Activated T-cell treated with anti-CD3 and anti-CD28 coated beads for 4 hours (primary cell): Measurements from ENCODE around the gene FMNL3.
A peak's percentile ranks its signal among the peaks of the same experiment; 100 is the strongest.
"Not testable (repeated sequence)": the region's sequence is repeated elsewhere in the genome, so short reads cannot be mapped to it uniquely, and the experiment has no call there.

Experiments
- DNase-seq: peaks from one replicate; pipeline ENCODE4 v3.0.0-alpha.2; 2020

FMNL3 gene

GRCh38 chr12:49626836-49627235, 80.4 kb downstream of the FMNL3 start:
- no peak for DNase-seq

DNA sequence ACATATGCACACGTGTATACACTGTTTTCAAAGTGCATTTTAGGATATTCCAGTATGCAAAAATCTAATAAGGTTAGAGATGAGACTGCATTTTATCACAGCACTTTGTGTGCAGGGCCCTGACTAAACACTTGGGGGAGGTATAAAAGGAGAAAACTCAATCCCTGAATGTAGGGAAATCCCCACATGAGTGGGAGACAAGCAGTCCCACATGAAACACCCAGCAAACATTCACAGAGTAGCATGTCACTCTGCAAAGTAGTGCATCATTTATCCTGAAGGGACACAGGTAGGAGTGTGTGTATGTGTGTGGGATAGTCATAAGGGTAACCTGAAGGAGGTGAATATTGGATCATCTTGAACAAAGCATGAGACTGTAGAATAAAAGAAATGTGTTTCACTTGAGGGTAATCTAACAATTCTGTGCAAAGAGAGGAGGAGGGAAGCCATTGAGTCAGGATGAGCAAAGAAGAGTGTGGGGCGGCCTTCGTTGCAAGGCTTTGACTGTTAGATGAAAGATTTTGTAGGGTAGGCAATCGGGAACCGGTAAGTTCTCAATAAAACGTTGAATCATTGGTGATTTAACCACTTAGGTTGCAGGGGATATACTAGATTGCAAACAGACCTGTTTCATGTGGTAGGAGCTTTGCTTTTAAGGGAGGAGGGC, 80.9 kb downstream of the FMNL3 start:
- DNase-seq, result peak; percentile 27

DNA sequence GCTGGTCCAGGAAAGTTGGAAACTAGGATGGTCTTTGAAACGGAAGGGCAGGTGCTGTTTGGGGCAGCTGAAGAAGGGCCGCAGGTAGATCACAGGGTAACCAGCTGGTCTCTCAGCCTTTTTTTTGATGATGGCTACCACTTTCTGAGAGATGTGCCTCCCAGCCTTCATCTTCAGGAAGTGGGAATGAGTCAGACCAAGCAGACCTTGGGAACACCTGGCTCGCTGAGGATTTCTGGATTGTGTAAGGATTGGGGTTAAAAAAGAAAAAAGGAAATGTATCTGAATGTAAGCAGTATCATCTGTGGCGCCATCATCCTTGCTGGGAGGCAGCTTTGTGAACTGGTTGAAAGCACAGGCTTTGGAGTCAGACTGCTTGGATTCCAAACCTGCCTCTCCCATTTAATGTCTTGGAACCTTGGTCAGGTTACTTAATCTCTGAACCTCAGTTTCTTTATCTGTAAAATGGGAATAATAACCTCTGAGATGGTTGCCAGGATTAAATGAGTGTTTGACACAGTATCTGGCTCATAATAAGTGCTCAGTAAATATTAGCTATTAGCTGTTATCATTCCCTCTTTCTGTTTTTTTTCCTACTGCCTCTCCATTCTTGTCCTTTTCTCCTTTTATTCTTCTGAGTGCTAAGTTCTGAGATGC, 82.2 kb downstream of the FMNL3 start:
- no peak for DNase-seq

GRCh38 chr12:49623142-49623904, 83.9 kb downstream of the FMNL3 start, which contains the start of gene PRPF40B:
TSS of gene PRPF40B (plus strand) at chr12:49623561. CDS start at chr12:49623591, 30 bp downstream.
- peak; percentile 75 for DNase-seq

DNA sequence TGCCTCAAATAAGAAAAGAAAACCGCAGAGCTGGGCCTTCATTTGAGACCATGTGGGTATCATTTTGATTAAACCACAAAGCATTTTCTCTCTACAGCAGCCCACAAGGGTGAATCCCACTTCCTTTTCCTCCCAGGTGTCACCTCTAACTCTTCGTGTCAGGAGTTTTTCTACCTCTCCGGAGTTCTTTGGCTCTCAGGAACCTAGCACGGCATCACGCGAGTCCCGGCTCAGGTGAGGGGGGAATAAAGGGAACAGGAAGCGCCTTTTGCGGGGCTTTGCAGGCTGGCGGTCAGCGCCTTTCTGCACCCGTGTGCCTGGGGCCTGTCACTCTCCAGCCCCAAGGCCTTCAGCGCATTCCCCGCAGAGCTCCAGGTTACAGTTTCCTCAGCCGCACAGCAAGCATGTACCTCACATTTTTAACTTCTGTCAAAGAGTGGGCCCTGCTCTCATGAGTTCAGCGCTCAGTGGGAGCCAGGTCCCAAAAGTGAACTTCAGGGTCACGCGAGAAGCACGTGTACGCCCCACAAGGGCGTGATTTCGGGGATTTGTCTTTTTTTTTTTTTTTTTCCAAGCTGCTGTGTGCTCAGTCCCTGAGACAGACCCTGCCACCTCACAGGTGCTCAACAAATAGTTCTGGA, 84.6 kb downstream of the FMNL3 start:
- DNase-seq, result peak; percentile 14

- DNase-seq, result no peak
Measured at GRCh38 chr12:49621651-49622500, 85.3 kb downstream of the FMNL3 start.

GRCh38 chr12:49619286-49619685, 87.9 kb downstream of the FMNL3 start:
- DNase-seq, result no peak

DNA sequence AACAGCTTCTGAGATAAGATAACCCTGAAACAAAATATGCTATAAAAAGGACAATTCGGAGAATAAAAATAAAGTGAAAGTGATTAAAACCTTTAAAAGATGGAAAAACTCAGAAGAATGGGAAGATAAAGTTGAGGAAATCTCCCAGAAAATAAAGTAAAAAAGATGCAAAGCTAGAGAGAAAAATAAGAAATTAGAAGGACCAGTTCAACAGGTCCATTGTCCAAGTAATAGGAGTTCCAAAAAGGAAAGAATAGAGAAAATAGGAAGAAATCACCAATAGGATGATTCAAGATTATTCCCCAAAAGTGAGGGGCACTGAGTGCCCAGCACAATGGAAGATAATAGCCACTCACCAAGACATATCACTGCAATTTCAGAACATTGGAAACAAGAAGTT, 88.6 kb downstream of the FMNL3 start:
- DNase-seq, result no peak

DNA sequence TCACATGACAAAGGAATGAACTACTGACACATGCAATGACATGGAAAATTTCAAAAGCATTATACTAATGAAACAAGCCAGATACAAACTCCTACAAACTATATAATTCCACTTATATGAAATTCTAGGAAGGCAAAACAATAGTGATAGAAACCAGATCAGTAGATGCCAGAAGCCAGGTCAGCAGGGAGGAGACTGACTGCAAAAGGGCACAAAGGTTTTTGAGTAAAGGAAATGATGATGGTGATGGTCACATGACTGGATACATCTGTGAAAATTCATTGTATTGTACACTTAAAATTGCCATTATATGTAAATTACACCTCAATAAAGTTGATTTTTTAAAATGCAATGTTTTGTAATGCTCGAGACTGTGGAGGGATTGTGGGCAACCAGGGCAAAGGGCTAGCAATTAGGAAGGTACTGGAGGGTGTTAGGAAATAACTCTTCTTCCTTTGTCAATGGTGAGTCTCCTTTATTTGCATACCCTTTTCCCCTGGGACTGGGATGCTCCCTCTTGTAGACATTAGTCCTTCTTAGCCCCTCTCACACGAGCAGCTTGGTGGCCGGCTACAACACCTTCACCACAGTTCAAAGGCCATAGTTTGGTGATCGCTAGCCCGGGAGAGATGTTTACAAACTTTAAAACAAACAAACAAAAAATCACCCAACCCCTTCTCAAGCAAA, 90.5 kb downstream of the FMNL3 start:
- no peak for DNase-seq

GRCh38 chr12:49615725-49616124, 91.5 kb downstream of the FMNL3 start:
- no peak for DNase-seq

DNA sequence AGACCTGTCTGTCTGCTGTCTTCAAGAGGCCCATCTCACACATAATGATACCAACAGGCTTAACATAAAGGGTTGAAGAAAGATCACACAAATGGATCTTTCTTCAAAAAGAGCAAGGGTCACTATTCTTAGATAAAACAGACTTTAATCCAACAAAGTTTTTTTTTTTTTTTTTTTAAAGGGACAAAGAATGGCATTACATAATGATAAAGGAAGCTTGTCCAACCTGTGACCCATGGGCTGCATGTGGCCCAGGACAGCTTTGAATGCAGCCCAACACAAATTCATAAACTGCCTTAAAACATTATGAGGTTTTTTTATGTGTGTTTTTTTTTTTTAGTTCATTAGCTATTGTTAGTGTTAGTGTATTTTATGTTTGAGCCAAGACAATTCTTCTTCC, 95.0 kb downstream of the FMNL3 start:
- DNase-seq, result no peak

DNA sequence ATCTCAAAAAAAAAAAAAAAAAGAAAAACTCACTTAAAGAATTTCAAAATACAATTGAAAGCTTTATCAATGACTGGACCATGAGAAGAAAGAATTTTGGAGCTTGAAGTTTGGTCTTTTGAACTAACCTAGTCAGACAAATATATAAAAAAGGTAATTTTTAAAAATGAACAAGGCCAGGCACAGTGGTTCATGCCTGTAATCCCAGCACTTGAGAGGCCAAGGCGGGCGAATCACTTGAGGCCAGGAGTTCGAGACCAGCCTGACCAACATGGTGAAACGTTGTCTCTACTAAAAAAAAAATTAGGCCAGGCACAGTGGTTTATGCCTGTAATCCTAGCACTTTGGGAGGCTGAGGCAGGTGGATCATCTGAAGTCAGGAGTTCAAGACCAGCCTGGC, 96.4 kb downstream of the FMNL3 start:
- not testable (repeated sequence) for DNase-seq

DNA sequence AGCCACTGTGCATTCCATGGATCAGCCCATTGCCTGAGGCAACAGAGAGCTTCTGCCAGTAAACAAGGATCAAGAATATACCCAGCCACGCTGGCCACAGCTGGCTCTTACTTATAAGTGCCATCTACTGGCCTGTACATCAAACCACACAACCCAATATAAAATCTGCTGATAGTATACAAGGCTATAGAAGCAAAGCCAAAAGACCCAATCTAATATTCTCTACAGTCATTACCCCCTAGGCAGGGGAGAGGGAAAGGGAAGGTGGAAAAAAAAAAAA, 97.4 kb downstream of the FMNL3 start:
- no peak for DNase-seq

- no peak for DNase-seq
Measured at GRCh38 chr12:49609059-49609874, 97.9 kb downstream of the FMNL3 start.

DNA sequence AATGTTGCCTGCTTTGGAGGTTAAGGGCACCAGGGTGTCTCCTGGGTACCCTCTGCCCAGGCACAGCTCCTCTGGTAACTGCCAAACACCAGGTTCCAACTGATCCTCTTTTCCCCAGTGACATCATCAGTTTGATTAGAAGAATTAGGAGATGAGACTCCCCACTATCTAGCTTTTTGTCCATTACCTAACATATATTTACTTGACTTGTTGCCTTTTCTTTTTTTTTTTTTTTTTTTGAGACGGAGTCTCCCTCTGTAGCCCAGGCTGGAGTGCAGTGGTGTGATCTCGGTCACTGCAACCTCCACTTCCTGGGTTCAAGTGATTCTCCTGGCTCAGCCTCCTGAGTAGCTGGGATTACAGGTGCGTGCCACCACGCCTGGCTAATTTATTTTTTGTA, 101.7 kb downstream of the FMNL3 start, which contains the start of gene FAM186B:
FAM186B (minus strand) TSS at position 101 of the 400 bp plus-strand sequence. CDS start 162 bp downstream, outside the sequence.
- DNase-seq, result not testable (repeated sequence)

GRCh38 chr12:49604856-49605255, 102.3 kb downstream of the FMNL3 start:
- no peak for DNase-seq

DNA sequence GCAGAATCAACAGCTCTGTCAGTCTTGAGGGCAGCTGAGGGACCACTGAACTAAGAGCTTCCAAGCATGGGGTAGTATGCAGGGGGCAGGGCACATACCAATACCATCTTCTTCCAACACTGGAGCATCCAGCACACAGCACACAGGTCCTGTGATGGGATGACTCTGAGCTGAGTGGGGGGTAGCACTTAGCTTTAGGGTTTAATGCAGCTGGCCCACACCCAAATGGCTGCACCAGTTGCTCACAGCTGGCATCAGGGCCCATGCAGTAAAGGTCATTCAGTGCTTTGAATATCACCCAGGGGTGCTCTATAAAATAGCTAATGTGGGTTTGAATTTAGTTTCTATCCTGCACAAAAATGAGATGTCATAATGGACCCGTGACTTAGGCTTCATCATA, 103.5 kb downstream of the FMNL3 start:
- DNase-seq, result no peak

- no peak for DNase-seq
Measured at GRCh38 chr12:49599961-49600360, 107.2 kb downstream of the FMNL3 start.

DNA sequence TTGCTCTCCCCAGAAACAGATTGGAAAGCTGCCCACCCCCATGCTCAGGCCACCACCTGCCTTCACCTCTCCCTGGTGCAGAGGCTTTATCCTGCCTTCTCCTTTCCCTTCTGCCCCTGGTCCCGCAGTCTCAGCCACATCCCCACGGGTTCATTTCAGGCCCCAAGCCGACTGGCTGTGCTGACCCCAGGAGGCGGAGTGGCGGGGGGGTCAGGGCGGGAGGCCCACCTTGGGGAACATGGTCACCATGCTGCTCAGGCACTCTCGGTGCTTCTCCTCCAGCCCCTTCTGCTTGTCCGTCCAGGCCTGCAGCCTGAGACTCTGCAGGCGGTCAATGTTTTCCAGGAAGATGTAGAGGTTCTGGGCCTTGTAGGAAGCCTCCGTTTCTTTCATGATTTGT, 108.7 kb downstream of the FMNL3 start:
- no peak for DNase-seq

GRCh38 chr12:49588721-49589516, 118.3 kb downstream of the FMNL3 start:
- no peak for DNase-seq
